ENCODE results near the gene CDKL1.

- TF ChIP-seq, protein P1, sequence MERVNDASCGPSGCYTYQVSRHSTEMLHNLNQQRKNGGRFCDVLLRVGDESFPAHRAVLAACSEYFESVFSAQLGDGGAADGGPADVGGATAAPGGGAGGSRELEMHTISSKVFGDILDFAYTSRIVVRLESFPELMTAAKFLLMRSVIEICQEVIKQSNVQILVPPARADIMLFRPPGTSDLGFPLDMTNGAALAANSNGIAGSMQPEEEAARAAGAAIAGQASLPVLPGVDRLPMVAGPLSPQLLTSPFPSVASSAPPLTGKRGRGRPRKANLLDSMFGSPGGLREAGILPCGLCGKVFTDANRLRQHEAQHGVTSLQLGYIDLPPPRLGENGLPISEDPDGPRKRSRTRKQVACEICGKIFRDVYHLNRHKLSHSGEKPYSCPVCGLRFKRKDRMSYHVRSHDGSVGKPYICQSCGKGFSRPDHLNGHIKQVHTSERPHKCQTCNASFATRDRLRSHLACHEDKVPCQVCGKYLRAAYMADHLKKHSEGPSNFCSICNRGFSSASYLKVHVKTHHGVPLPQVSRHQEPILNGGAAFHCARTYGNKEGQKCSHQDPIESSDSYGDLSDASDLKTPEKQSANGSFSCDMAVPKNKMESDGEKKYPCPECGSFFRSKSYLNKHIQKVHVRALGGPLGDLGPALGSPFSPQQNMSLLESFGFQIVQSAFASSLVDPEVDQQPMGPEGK (CRISPR knock-in tag; IDR thresholded peaks at IDR 0.05; ENCODE audit: borderline replicate concordance): no peak
- TF ChIP-seq CREB5 (CRISPR knock-in tag; IDR thresholded peaks at IDR 0.05; ENCODE audit: low read depth) (no peak), RARB (CRISPR knock-in tag; IDR thresholded peaks at IDR 0.05) (no peak), GLIS3 (CRISPR knock-in tag; IDR thresholded peaks at IDR 0.05) (no peak), ESRRG (CRISPR knock-in tag; IDR thresholded peaks at IDR 0.05) (no peak), ZNF70 (CRISPR knock-in tag; IDR thresholded peaks at IDR 0.05) (no peak), ZC3H10 (CRISPR knock-in tag; IDR thresholded peaks at IDR 0.05) (no peak), TOX (CRISPR knock-in tag; IDR thresholded peaks at IDR 0.05; ENCODE audit: borderline replicate concordance) (no peak), SNAI2 (CRISPR knock-in tag; IDR thresholded peaks at IDR 0.05) (no peak)
- TF ChIP-seq, protein P2, sequence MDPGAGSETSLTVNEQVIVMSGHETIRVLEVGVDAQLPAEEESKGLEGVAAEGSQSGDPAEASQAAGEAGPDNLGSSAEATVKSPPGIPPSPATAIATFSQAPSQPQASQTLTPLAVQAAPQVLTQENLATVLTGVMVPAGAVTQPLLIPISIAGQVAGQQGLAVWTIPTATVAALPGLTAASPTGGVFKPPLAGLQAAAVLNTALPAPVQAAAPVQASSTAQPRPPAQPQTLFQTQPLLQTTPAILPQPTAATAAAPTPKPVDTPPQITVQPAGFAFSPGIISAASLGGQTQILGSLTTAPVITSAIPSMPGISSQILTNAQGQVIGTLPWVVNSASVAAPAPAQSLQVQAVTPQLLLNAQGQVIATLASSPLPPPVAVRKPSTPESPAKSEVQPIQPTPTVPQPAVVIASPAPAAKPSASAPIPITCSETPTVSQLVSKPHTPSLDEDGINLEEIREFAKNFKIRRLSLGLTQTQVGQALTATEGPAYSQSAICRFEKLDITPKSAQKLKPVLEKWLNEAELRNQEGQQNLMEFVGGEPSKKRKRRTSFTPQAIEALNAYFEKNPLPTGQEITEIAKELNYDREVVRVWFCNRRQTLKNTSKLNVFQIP (CRISPR knock-in tag; IDR thresholded peaks at IDR 0.05; ENCODE audit: borderline replicate concordance, low read depth): no peak
- TF ChIP-seq, protein P3, sequence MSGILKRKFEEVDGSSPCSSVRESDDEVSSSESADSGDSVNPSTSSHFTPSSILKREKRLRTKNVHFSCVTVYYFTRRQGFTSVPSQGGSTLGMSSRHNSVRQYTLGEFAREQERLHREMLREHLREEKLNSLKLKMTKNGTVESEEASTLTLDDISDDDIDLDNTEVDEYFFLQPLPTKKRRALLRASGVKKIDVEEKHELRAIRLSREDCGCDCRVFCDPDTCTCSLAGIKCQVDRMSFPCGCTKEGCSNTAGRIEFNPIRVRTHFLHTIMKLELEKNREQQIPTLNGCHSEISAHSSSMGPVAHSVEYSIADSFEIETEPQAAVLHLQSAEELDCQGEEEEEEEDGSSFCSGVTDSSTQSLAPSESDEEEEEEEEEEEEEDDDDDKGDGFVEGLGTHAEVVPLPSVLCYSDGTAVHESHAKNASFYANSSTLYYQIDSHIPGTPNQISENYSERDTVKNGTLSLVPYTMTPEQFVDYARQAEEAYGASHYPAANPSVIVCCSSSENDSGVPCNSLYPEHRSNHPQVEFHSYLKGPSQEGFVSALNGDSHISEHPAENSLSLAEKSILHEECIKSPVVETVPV (CRISPR knock-in tag; IDR thresholded peaks at IDR 0.05): no peak
These were observed 35.5 kb upstream of the CDKL1 start for GRCh38 chr14:50432131-50432530.

Measured in SK-N-SH treated with all-trans-retinoic acid at 6 μM for 48 hours (cell line).